SK-N-MC (cell line): Measurements from ENCODE around the gene PTPN13.

ENCODE experiments used
- EZH2 ChIP-seq: fragments of 200-600 bp; sonication (generic); IDR thresholded peaks from one replicate; pipeline ENCODE4 v1.6.1; 2017; ENCODE audit warnings: antibody characterized with exemption
- POLR2AphosphoS5 ChIP-seq: IDR thresholded peaks from 2 replicates; pipeline ENCODE4 v1.6.1; 2012; ENCODE audit warnings: mild to moderate bottlenecking, low read depth, low read length, borderline replicate concordance

- TF ChIP-seq POLR2AphosphoS5 (peak; percentile 16; the same call in 1 of the 2 replicates), EZH2 (no peak)
Measured at GRCh38 chr4:86556791-86557415, 37.2 kb upstream of the PTPN13 start.
